KBM-7 (cell line): Measurements from ENCODE around the gene TTN.
"Not testable (repeated sequence)": the region's sequence is repeated elsewhere in the genome, so short reads cannot be mapped to it uniquely, and the experiment has no call there.

ENCODE experiments used
- DNase-seq: peaks from one replicate; pipeline ENCODE4 v3.0.0-alpha.2; 2015
- in situ Hi-C: fragments of 300-500 bp; cut with MboI; formaldehyde crosslinking; loops from 2 replicates; pipeline ENCODE4 v1.14.3; 2020; ENCODE audit warnings: low sequenced_read_pairs, low pct_unique_long_range_greater_than_20kb, mixed read lengths

TTN gene

DNA sequence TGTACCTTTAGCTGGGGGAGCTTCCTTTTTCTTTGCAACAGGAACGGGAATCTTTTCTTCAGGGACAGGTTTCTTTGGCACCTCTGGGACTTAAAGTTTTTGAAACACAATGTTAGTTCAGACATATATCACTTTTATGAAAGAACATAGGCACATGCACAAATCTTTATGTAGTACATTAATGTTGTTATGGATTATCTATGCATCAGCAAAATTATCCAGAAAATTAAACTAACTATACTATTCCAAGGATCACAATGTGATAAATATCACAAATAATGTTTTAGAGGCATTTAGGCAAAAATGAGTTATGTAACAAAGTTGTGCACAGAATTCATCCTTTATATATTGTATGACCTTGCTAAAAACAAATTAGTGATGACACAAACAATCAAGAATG, 117.4 kb downstream of the TTN start:
- no peak for DNase-seq
- in situ Hi-C loops = no loop called here

DNA sequence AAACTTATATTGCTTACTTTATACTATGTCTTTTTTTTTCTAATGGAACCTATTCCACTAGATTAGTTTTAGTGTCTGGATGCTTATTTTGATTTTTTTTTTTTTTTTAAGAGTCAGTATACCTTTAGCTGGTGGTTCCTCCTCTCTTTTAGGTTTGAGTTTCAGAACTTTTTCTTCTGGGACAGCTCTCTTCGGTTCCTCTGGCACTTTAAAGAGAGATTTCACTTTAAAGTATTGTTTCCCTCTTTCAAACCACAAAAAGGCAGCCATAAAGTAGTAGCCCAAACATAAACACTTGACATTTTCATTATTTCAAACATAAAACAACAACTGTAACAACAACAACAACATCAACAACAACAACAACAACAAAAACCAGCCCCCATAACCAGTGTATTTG, 123.3 kb downstream of the TTN start:
- no peak for DNase-seq
- in situ Hi-C loops = no loop called here

DNA sequence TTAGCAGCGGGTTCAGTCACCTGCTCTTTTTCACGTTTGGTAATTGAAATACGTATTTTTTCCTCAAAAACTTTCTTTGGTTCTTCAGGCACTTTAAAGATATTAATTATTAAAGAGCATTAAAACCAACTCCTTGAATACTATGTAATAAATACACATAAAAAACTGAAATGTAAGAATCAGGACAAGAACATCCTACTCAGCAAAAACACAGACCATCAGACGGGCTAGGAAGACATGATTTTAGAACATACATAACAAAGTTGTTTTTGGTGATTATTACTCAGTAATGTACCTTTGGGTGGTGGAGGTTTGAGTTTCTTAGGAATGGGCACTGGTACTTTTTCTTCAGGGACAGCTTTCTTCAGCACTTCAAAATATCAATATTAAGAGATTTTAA, 126.1 kb downstream of the TTN start:
- no peak for DNase-seq
- in situ Hi-C loops = no loop called here

DNA sequence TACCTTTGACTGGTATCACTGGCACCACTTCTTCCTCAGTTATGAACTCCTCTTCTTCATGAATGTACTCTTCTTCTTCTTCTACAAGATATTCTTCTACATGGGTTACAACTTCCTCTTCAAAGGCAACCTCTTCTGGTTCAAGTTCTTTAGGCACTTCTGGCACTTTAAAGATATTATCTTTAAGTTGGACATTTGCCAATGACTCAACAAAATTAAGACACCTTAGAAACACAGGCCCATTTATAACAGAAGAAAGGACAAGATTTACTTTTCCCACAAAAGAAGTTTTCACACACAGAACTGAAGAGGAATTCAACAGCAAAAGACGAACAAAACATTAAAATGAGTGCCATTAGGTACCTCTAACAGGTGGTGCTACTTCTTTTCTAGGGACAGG, 127.3 kb downstream of the TTN start:
- in situ Hi-C loops = no loop called here
- DNase-seq = no peak

DNA sequence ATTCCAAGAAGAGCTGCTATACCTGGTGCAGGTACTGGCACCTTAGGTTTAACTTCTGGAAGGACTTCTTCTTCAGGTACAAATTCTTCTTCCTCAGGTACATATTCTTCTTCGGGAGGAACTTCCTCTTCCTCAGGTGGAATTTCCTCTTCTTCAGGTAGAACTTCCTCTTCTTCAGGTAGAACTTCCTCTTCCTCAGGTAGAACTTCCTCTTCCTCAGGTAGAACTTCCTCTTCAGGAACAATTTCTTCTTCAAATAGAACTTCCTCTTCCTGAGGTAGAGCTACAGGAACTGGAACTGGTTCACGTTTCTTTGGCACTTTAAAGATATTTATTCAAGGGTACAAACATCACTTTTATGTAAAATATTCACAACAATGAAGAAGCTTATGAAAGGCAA, 129.6 kb downstream of the TTN start:
- DNase-seq = no peak
- in situ Hi-C loops = no loop called here

DNA sequence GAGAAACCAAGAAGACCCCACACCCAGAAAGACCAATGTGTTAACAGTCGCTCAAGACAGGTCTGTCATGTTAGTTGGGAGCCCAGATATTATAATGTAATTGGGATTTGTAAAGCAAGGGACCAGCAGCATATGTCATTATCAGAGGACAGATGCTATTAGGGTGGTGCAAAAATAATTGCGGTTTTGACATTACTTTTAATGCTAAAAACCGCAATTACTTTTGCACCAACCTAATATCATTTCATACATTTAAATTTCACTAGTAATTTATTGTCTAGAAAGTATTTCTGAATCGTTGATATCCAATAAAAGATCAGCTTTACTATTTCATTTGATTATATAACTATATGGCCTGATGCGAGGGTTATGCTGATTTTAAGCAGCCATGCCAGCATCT, 131.2 kb downstream of the TTN start:
- no peak for DNase-seq
- in situ Hi-C loops = no loop called here

DNA sequence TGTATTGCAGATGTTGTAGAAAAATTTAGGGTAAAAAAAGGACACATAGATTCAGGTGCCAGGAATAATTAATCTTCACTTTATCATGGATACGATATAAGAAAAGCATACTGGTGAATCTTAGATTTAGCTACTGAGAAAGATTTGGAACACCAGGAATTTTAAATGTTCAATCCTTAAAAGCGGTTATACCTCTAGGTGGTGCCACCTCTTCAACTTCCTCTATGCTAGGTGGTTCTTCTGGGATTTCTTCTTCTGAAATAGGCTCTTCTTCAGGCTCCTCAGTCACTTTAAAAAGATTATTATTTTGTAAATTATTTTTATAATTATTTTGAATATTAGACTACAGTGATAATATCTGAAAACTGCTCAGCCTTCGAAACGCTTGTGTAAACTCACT, 133.1 kb downstream of the TTN start:
- DNase-seq = no peak

DNA sequence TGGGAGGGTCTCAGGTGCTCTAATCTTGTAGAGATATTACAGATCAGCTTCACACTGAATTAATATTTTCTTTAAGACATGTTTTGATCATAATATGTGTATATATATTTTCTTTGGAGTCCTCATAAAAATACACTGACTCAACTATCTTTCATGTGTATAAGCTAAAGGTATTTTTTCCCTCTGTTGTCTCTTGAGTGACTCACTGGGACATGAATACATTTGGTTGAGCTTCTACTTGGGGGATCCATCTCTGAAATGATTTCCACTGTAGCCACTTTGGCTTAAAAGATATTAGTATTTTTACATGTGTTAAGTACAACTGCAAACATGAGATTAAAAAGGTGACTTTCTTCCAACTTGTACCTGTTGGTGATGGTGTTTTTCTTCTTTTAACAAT, 140.8 kb downstream of the TTN start:
- in situ Hi-C loops = no loop called here
- no peak for DNase-seq

More for the DNA sequence above, 133.1 kb downstream of the TTN start:
- in situ Hi-C loops = no loop called here

DNA sequence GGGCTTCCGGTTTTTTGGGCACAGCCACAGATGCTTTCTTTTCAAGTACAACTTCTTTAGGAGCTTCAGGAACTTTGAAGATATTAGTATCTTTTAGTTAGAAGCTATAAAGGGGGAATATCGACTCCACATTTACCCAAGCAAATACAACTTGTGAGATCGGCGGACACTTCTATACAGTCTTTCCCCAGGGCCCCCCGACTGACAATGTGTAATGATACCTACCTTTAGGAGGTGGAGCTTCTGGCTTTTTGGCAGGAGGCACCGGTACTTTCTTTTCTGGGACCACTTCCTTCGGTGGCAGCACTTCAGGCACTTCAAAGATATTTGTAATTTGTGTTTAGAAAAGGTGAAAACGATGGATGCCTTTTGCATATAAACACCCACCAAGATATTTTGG, 148.7 kb downstream of the TTN start:
- in situ Hi-C loops, DNase-seq: not testable (repeated sequence)

DNA sequence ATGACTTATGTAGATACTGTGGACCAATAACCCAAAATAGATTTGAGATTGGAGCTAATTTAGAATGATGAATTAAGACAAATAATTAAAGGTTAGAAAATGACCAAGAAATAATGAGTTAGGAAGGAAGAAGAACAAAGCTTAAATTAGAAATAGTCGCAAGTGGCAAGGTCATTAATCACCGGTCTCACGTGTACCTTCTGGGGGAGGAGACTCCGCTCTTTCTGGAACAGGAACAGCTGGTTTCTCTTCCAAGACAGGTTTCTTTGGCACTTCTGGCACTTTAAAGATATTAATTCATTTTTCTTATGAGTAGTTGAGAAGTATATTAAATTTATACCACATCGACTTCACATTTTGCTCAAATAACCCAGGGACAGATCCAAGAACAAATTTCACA, 156.7 kb downstream of the TTN start:
- in situ Hi-C loops = no loop called here
- DNase-seq = no peak

DNA sequence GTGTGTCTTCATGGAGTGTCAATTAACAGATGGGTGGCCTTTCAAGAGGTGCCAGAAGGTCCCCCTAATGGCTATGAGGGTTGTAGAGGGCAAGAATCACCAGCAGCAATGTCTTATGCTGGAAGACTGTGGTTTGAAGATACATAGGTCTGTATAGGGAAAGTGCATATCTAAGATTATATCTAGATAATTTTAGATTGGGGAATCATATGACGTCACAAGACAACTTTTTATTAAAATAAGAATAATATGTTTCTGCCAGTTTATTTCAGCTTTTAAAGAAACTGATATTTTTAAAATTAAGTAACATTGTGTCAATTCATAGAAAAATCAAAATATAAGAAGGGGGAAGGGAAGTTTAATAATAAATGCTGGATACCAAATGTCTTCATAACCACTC, 162.3 kb downstream of the TTN start:
- in situ Hi-C loops = no loop called here
- DNase-seq = no peak

DNA sequence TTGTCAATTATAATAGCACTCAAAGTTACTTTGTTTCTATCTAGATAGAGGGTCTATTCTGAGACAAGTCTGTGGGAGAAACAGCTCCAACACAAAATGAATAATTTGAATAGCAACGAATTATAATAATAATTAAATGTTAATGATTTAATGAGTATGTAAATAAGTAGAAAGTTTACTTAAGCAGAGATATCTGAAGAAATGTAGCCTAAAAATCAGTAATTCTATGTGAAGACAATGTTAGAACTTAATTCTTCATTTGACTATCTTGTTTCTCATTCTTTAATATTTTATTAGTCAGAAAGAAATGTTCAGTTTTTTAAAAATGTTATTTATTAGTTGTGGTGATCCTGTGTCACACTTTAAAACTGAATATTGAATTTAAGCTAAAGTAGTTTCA, 165.7 kb downstream of the TTN start:
- DNase-seq = no peak
- in situ Hi-C loops = no loop called here

DNA sequence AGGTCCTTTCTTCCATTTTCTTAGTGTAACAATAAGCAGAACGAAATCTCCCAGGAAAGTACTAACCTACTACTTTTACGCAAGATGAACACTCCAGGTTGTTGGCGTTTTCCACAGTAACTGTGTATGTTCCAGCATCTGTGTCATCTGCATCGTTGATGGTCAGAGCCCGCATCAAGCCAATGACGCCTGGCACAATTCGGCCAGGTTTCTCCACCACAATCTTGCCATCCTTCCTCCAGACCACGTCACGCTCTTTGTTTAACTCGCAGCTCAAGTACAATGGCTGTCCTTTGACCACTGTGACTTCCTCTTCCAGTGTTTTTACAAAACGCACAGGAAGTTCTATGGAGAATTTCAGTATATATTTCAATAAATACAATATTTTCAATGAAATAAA, 171.3 kb downstream of the TTN start:
- DNase-seq = no peak
- in situ Hi-C loops = no loop called here

DNA sequence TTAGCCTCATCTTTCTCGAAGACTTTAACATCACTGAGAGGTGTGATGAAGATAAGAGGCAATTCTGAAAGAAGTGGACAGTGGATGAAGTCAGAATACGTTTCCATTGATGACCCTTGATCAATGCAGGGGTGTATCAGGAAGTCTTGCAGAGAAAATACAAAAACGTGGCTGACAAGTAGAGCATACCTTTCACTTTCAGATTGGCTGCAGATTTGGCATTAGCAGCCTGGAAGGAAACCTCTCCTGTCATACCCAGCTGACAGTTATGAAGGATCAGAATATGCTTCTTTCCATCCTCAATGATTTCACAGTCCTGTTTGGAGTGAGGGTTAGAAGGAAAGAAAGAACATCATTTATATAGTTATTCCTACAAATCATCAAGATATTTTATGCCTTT, 174.5 kb downstream of the TTN start:
- in situ Hi-C loops = no loop called here
- DNase-seq = no peak

DNA sequence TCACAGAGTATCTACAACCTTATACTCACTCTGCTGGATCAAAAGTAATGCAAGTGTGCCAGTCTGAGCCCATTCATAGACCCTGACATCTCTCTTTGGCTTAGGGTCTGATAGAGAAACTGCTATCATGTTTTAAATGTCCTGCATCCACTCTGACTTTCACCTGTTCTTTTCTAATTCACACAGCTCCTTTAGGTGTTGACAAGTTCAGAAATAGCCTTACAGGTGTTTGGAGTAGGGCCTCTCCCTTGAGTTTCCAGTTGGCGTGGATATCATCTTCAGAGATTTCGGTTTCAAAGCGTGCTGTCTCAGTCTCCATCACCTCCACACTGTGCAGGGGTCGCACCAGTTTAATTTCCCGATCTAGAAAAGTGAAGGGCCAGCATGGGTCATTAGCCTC, 176.6 kb downstream of the TTN start:
- no peak for DNase-seq
- in situ Hi-C loops = no loop called here

DNA sequence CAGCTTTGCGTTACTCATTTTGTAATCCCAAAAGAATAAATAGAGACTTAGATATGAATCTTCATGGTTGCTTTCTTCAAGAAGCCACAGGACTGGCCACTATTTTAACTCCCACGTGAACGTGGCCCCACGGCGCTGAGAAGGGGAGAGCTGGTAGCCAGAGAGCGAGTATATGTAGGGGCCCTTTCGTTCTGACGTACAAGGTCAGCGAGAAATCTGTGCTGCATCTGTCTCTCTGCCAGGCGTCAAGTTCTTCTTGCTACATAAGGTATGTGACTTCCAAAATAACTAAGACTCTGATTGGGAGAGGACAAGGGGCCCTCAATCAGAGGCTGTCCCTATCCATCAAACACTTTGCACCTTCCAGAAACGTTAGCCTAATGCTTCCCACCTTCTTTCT, 177.8 kb downstream of the TTN start:
- in situ Hi-C loops = no loop called here

DNA sequence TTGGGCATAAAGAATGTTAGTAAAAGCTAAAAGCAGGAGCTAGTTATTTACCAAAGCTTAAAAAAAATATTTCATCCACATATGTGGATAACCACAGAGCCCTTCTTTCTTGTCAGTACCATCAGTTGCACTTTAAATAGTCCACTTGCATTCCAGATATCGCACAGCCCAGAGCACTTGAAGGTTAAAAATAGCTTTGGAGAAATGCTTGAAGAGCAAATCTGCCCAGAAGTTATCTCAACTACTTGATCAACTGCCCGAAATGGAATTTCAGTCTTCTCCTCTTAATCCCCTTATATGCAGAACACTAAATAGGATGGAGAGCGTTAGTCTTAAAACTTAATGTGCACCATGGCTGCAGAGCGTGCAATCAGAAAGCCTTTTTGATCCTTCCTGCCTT, 178.6 kb downstream of the TTN start:
- in situ Hi-C loops = no loop called here
- no peak for DNase-seq

More for the DNA sequence above, 177.8 kb downstream of the TTN start:
- DNase-seq = no peak

DNA sequence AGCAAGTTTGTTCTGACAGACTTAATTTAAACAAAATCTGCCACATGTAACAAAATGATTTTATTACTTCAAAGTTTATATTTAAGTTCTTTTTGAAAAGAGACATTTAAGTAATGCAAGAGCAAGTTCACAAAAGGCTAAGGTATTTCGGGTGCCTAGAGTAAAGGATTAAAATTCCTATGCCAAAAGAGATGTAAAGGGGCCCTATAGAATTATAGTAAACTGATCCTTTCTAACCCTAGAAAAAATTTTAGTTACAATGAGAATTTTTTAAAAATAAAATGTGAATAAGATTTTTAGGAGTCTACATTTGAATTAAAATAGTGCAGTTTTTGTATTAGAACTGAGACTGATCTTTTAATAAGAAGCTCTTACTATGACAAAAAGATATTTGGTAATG, 179.8 kb downstream of the TTN start:
- DNase-seq = no peak

DNA sequence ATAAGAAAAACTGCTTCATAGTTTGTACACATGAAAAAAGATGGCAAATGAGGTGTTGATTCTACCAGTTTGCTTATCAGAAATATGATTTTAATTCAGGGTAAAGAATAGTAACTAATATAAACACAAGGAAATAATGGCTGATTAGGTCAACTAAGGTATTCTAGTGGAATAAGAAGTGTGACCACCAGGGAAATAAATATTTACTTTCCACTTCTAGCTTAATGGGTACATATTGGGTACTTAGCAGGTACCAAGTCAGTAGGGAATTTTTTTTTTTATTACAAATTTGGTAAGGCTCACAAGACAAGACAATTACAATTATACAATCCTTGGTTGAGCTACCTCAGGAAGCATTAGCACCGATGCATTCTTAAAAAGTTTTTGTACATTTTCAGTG, 191.3 kb downstream of the TTN start:
- in situ Hi-C loops = no loop called here
- no peak for DNase-seq

More for the DNA sequence above, 179.8 kb downstream of the TTN start:
- in situ Hi-C loops = no loop called here

DNA sequence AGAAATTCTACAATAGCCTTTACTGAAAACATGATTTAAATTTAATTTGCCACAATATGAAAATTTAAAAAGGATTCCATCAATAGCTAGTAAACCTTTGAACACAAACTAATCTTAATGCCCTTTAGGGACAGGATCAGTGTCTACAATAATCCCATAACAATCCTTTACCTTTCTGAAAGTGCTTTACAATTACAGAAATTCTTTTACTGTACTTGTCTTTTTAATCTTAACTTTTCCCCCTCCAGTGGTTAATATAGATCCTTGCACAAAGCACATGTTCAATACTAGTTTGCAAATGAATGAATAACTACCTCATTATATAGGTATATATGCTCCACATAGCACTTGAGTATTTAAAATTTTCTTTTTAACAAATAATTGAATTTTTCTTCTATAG, 204.3 kb downstream of the TTN start:
- in situ Hi-C loops = no loop called here
- no peak for DNase-seq

DNA sequence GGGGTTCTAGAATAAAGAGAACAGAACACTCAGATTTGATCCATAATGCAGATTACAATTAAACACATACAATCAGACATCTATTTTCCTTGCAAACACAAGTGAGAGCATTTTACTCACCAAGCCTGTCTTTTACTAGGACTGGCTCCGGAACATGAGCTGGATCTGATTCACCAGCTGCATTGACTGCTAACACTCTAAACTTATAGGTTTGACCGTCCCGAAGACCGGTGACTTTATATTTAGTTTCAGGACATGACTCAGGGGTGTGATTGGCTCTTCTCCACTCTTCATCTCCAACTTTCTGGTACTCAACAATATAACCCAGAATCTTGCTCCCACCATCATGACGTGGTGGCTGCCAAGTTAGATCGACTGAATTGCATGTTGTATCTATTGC, 214.6 kb downstream of the TTN start:
- in situ Hi-C loops = no loop called here
- no peak for DNase-seq

DNA sequence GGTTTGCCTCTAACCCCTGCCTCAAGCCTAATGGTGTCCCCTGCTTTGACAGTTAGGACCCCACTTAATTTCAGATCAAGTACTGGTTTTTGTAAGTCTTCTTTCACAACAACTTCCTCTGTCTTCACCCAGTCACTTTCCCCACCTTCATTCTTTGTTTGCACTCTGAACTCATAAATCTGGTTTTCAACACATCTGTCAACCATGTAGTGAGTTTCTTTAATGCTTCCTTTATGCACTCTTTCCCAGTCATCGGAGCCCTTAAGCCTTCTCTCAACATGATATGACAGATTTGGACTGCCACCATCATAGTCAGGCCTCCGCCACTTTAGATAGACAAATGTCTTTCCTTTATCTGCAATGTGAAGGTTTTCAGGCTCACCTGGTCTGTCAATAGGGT, 217.9 kb downstream of the TTN start:
- no peak for DNase-seq
- in situ Hi-C loops = no loop called here
